LNCaP clone FGC (cell line): ENCODE measurements around the gene POLE.
A peak's percentile ranks its signal among the peaks of the same experiment; 100 is the strongest.
"Not testable (repeated sequence)": the region's sequence is repeated elsewhere in the genome, so short reads cannot be mapped to it uniquely, and the experiment has no call there.

Experiments
- DNase-seq: peaks from one replicate; pipeline ENCODE4 v3.0.0-alpha.2; 2011; ENCODE audit warnings: low read depth
- H3K4me3 ChIP-seq: 2 replicates; pipeline ENCODE4 v1.5.1; 2011; ENCODE audit warnings: mild to moderate bottlenecking, low read depth, low read length, control low read depth
- CTCF ChIP-seq: IDR thresholded peaks from 2 replicates; pipeline ENCODE4 v1.5.1; 2012; ENCODE audit warnings: mild to moderate bottlenecking; ENCODE audit not compliant: control insufficient read depth, insufficient read depth; ENCODE audit errors: extremely low read depth

POLE gene

GRCh38 chr12:132602572-132603239 is 84.4 kb downstream of the POLE start:
- DNase-seq = no peak
- TF ChIP-seq CTCF = no peak
- no peak overlapping the region for H3K4me3 ChIP-seq

GRCh38 chr12:132601171-132601883 is 85.8 kb downstream of the POLE start:
- DNase-seq = no peak
- TF ChIP-seq CTCF = no peak
- H3K4me3 ChIP-seq = no peak overlapping the region

GRCh38 chr12:132600048-132601032 is 86.8 kb downstream of the POLE start:
- H3K4me3 ChIP-seq = peak overlapping the region; percentile 48
- no peak for DNase-seq
- peak; percentile 93 for TF ChIP-seq CTCF

- H3K4me3 ChIP-seq, DNase-seq: not testable (repeated sequence)
Observed at GRCh38 chr12:132599502-132599901, 87.6 kb downstream of the POLE start.

GRCh38 chr12:132597333-132598316 is 89.5 kb downstream of the POLE start:
- H3K4me3 ChIP-seq = peak overlapping the region; percentile 49
- no peak for DNase-seq
- TF ChIP-seq CTCF = no peak

- DNase-seq = no peak
- no peak overlapping the region for H3K4me3 ChIP-seq
- TF ChIP-seq CTCF = no peak
Observed at GRCh38 chr12:132596016-132596415, 91.1 kb downstream of the POLE start.
